ELF-1 (cell line): ENCODE results near the gene CPED1.
"Not testable (repeated sequence)": the region's sequence is repeated elsewhere in the genome, so short reads cannot be mapped to it uniquely, and the experiment has no call there.

Experiments
- DNase-seq: peaks from one replicate; pipeline ENCODE4 v3.0.0-alpha.2; 2016; ENCODE audit warnings: low read depth, low spot score

Gene CPED1

GRCh38 chr7:121017586-121017985 lies 29.1 kb downstream of the CPED1 start:
- DNase-seq = no peak

GRCh38 chr7:121019018-121019417 lies 30.5 kb downstream of the CPED1 start:
- DNase-seq = no peak

GRCh38 chr7:121020249-121020988 lies 31.9 kb downstream of the CPED1 start:
- no peak for DNase-seq

GRCh38 chr7:121020989-121021969 lies 32.8 kb downstream of the CPED1 start:
- DNase-seq = no peak

- DNase-seq = no peak
Measured at GRCh38 chr7:121023194-121023593, 34.7 kb downstream of the CPED1 start.

- DNase-seq = no peak
Measured at GRCh38 chr7:121023683-121024511, 35.4 kb downstream of the CPED1 start.

- no peak for DNase-seq
Measured at GRCh38 chr7:121024611-121025010, 36.1 kb downstream of the CPED1 start.

- DNase-seq = no peak
Measured at GRCh38 chr7:121026159-121026558, 37.6 kb downstream of the CPED1 start.

- no peak for DNase-seq
Measured at GRCh38 chr7:121026577-121027111, 38.1 kb downstream of the CPED1 start.

GRCh38 chr7:121027761-121028669 lies 39.5 kb downstream of the CPED1 start:
- DNase-seq = no peak

GRCh38 chr7:121029302-121029701 lies 40.8 kb downstream of the CPED1 start:
- no peak for DNase-seq

- no peak for DNase-seq
Measured at GRCh38 chr7:121030308-121030707, 41.8 kb downstream of the CPED1 start.

- DNase-seq = no peak
Measured at GRCh38 chr7:121032645-121033460, 44.3 kb downstream of the CPED1 start.

- no peak for DNase-seq
Measured at GRCh38 chr7:121034929-121035328, 46.4 kb downstream of the CPED1 start.

- not testable (repeated sequence) for DNase-seq
Measured at GRCh38 chr7:121036776-121037175, 48.3 kb downstream of the CPED1 start.

GRCh38 chr7:121037329-121037728 lies 48.8 kb downstream of the CPED1 start:
- not testable (repeated sequence) for DNase-seq

- no peak for DNase-seq
Measured at GRCh38 chr7:121037957-121038716, 49.6 kb downstream of the CPED1 start.

- no peak for DNase-seq
Measured at GRCh38 chr7:121038717-121039509, 50.4 kb downstream of the CPED1 start.
